ENCODE measurements around the gene NKX2-4.

Gene NKX2-4

GRCh38 chr20:21387528-21387927 lies 9.8 kb downstream of the NKX2-4 start (continued):
- TF ChIP-seq HIC1 (tag by site-specific recombination; IDR thresholded peaks at IDR 0.05) = 0 out of 2 replicates have a peak, but pooled peaks have one; percentile 35
- TF ChIP-seq ZNF292 (tag by site-specific recombination; IDR thresholded peaks at IDR 0.05; ENCODE audit: borderline replicate concordance, low read depth) = no peak
- peak; percentile 38; the same call in 1 of the 2 replicates for TF ChIP-seq ZBTB44 (tag by site-specific recombination; IDR thresholded peaks at IDR 0.05)
- peak; percentile 67 for TF ChIP-seq GLIS1 (tag by site-specific recombination; IDR thresholded peaks at IDR 0.05)
- no peak for TF ChIP-seq ZNF654 (tag by site-specific recombination; IDR thresholded peaks at IDR 0.05; ENCODE audit: low read depth)
- peak; percentile 28; the same call in 1 of the 2 replicates for TF ChIP-seq INSM2 (tag by site-specific recombination; IDR thresholded peaks at IDR 0.05)
- no peak for TF ChIP-seq AEBP2 (tag by site-specific recombination; IDR thresholded peaks at IDR 0.05; ENCODE audit: borderline replicate concordance)
- peak; percentile 59 for TF ChIP-seq WT1 (tag by site-specific recombination; IDR thresholded peaks at IDR 0.05)
- TF ChIP-seq TRIM28 (IDR thresholded peaks at IDR 0.05; ENCODE audit: borderline replicate concordance, low read length) = no peak
- no peak for TF ChIP-seq ZNF248 (tag by site-specific recombination; IDR thresholded peaks at IDR 0.05)
- TF ChIP-seq PBX3 (CRISPR knock-in tag; IDR thresholded peaks at IDR 0.05) = no peak
- peak; percentile 69; the same call in 1 of the 2 replicates for TF ChIP-seq ZNF366 (tag by site-specific recombination; conservative IDR thresholded peaks at IDR 0.05)
- TF ChIP-seq SCRT2 (tag by site-specific recombination; IDR thresholded peaks at IDR 0.05) = no peak
- TF ChIP-seq OVOL3 (tag by site-specific recombination; IDR thresholded peaks at IDR 0.05) = peak; percentile 33; the same call in 1 of the 2 replicates
- peak; percentile 64; the same call in 1 of the 2 replicates for TF ChIP-seq TSHZ1 (tag by site-specific recombination; IDR thresholded peaks at IDR 0.05; ENCODE audit: borderline replicate concordance)
- TF ChIP-seq MYNN (tag by site-specific recombination; IDR thresholded peaks at IDR 0.05; ENCODE audit: borderline replicate concordance) = no peak
